ENCODE data around the gene KRT81.

- TF ChIP-seq CTCF (IDR thresholded peaks at IDR 0.05) (no peak), POLR2AphosphoS5 (IDR thresholded peaks at IDR 0.05; ENCODE audit: low read depth, low read length) (no peak), SIN3A (IDR thresholded peaks at IDR 0.05; ENCODE audit: borderline replicate concordance, insufficient read depth, low read depth, low read length) (no peak), REST (IDR thresholded peaks at IDR 0.05; ENCODE audit: insufficient read depth in 1 of 2, low read depth in 2 of 2, low read length in 1 of 2) (no peak)
Measured at GRCh38 chr12:52323001-52323400, 31.7 kb upstream of the KRT81 start.

Measured in Panc1 (cell line).